Neural progenitor cell (in vitro differentiated cells): ENCODE measurements around the gene GOLM1. TPM values are rescaled to one million over a fixed set of nuclear protein-coding genes. Genes with fewer than 3 reads are reported as not detected.
A peak's percentile ranks its signal among the peaks of the same experiment; 100 is the strongest.

Source experiments
- DNase-seq: peaks from one replicate; pipeline ENCODE4 v3.0.0-alpha.2; 2016; ENCODE audit warnings: low spot score
- H2AFZ ChIP-seq: fragments of 200-600 bp; sonication (generic); replicated peaks from 2 replicates; pipeline ENCODE4 v1.6.1; 2016; ENCODE audit warnings: antibody characterized with exemption
- H3F3A ChIP-seq: fragments of 200-600 bp; sonication (generic); 2 replicates; pipeline ENCODE4 v1.6.1; 2016; ENCODE audit warnings: antibody characterized with exemption, low read depth
- H3K27ac ChIP-seq: fragments of 200-600 bp; sonication (generic); 2 replicates; pipeline ENCODE4 v1.5.1; 2016; ENCODE audit warnings: mild to moderate bottlenecking
- H3K27me3 ChIP-seq: fragments of 200-600 bp; sonication (generic); 2 replicates; pipeline ENCODE4 v1.6.1; 2016; ENCODE audit warnings: mild to moderate bottlenecking, moderate library complexity
- H3K36me3 ChIP-seq: fragments of 200-600 bp; sonication (generic); 2 replicates; pipeline ENCODE4 v1.5.1; 2016
- H3K4me1 ChIP-seq: fragments of 200-600 bp; sonication (generic); 2 replicates; pipeline ENCODE4 v1.6.1; 2016; ENCODE audit warnings: mixed run types
- H3K4me2 ChIP-seq: fragments of 200-600 bp; sonication (generic); 2 replicates; pipeline ENCODE4 v1.6.1; 2016
- H3K4me3 ChIP-seq: fragments of 200-600 bp; sonication (generic); 2 replicates; pipeline ENCODE4 v1.5.1; 2016
- H3K79me2 ChIP-seq: fragments of 200-600 bp; sonication (generic); 2 replicates; pipeline ENCODE4 v1.6.1; 2016; ENCODE audit warnings: low read depth
- H3K9ac ChIP-seq: fragments of 200-600 bp; sonication (generic); 2 replicates; pipeline ENCODE4 v1.6.1; 2016
- H3K9me3 ChIP-seq: fragments of 200-600 bp; sonication (generic); 2 replicates; pipeline ENCODE4 v1.5.1; 2016; ENCODE audit warnings: low read depth
- H4K20me1 ChIP-seq: fragments of 200-600 bp; sonication (generic); 2 replicates; pipeline ENCODE4 v1.6.1; 2016; ENCODE audit warnings: low read depth
- H3K27ac Mint-ChIP-seq: 3 replicates; pipeline ENCODE4 v1.8.0; 2021; ENCODE audit warnings: mixed read lengths
- H3K27me3 Mint-ChIP-seq: 2 replicates; pipeline ENCODE4 v1.8.0; 2022; ENCODE audit warnings: low read depth, mild to moderate bottlenecking, inconsistent platforms, moderate library complexity, mixed read lengths; ENCODE audit not compliant: insufficient read depth
- H3K36me3 Mint-ChIP-seq: 3 replicates; pipeline ENCODE4 v1.8.0; 2021; ENCODE audit warnings: mixed read lengths
- H3K4me1 Mint-ChIP-seq: 3 replicates; pipeline ENCODE4 v1.8.0; 2021; ENCODE audit warnings: mixed read lengths
- H3K4me3 Mint-ChIP-seq: 3 replicates; pipeline ENCODE4 v1.8.0; 2021; ENCODE audit warnings: mild to moderate bottlenecking, moderate library complexity, mixed read lengths
- H3K9me3 Mint-ChIP-seq: 3 replicates; pipeline ENCODE4 v1.8.0; 2020; ENCODE audit warnings: mixed read lengths
- CTCF ChIP-seq: fragments of 200-600 bp; sonication (generic); IDR thresholded peaks from 2 replicates; pipeline ENCODE4 v1.5.1; 2017; ENCODE audit warnings: antibody characterized with exemption, mild to moderate bottlenecking
- EZH2 ChIP-seq: fragments of 200-600 bp; sonication (generic); IDR thresholded peaks from 2 replicates; pipeline ENCODE4 v1.6.1; 2017; ENCODE audit warnings: antibody characterized with exemption, mild to moderate bottlenecking, moderate library complexity
- EZH2phosphoT487 ChIP-seq: fragments of 200-600 bp; sonication (generic); IDR thresholded peaks from 2 replicates; pipeline ENCODE4 v1.6.1; 2017; ENCODE audit warnings: antibody characterized with exemption
- total RNA-seq: library from RNA; depleted of rRNA; stranded (reverse); fragments of >200 nt; gene quantifications from 2 replicates; pipeline ENCODE4 v1.2.3, GENCODE V29; 2015; ENCODE audit warnings: low replicate concordance

Gene GOLM1
- total RNA-seq, 1 donor from 2014 or later = 83.5 TPM

GRCh38 chr9:86102626-86103025 is 3.3 kb upstream of the GOLM1 start:
- Histone ChIP-seq H4K20me1 (peaks cover 6% of the 10 kb centered on the region), H3K9ac (no peak overlapping the region), H3K9me3 (no peaks in the 10 kb centered on the region), H3K36me3 (no peaks in the 10 kb centered on the region), H3K79me2 (peaks cover 16% of the 10 kb centered on the region), H3K4me2 (no peak overlapping the region), H3K27me3 (peaks cover 19% of the 10 kb centered on the region), H3K4me3 (no peak overlapping the region), H3F3A (peaks cover 9% of the 10 kb centered on the region), H2AFZ (no peak overlapping the region), H3K4me1 (peaks cover 8% of the 10 kb centered on the region), H3K27ac (no peak overlapping the region)
- peaks cover 14% of the 10 kb centered on the region for H3K4me1 Mint-ChIP-seq
- TF ChIP-seq EZH2phosphoT487 = no peak
- no peak for TF ChIP-seq EZH2
- H3K36me3 Mint-ChIP-seq = no peaks in the 10 kb centered on the region
- H3K4me3 Mint-ChIP-seq = no peak overlapping the region
- DNase-seq = no peak
- H3K27ac Mint-ChIP-seq = no peak overlapping the region
- peaks cover 2% of the 10 kb centered on the region for H3K27me3 Mint-ChIP-seq
- no peaks in the 10 kb centered on the region for H3K9me3 Mint-ChIP-seq

DNA sequence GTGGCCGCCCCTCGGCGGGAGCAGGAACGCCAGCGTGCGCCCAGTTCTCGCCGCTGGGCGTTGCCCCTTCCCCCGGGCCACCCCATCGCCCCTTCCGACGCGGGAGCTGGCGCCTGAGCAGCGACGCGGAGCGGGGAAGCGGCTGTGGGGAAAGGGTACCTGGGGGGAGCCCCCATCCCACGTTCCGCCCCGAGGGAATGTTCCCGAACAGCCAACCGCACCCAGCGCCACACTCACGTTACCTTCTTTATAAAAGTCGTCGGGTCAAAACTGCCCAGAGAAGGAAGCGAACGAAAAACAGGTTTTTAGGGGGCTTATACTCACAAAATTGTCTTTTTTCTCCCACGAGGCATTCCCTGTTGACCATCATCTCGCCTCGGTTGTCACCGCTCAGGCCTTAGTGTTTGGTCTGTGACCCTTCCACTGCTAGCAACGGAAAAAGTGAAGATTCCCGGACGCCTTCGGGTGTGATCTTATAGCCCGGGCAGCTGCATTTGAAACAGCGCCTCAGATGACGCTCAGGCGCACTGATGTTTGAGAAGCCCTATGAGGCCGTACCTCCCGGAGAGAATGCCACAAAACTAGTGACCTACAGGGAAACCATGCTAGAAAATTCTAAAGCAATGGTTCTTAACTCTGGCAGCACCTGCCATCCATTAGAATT is 475 bp upstream of the GOLM1 start:
- H3K9me3 ChIP-seq = no peaks in the 10 kb centered on the region
- peaks cover 7% of the 10 kb centered on the region for H3K36me3 Mint-ChIP-seq
- peaks cover 14% of the 10 kb centered on the region for H3K4me1 ChIP-seq
- peaks cover 19% of the 10 kb centered on the region for H3K27me3 ChIP-seq
- peak overlapping the region; percentile 87 for H3K4me3 ChIP-seq
- no peaks in the 10 kb centered on the region for H3K36me3 ChIP-seq
- H3F3A ChIP-seq = peaks cover 9% of the 10 kb centered on the region
- H3K27ac Mint-ChIP-seq = peak overlapping the region; percentile 87
- H3K4me1 Mint-ChIP-seq = peaks cover 32% of the 10 kb centered on the region
- peaks cover 2% of the 10 kb centered on the region for H3K27me3 Mint-ChIP-seq
- peak overlapping the region; percentile 95 for H2AFZ ChIP-seq
- H4K20me1 ChIP-seq = peaks cover 25% of the 10 kb centered on the region
- H3K79me2 ChIP-seq = peaks cover 43% of the 10 kb centered on the region
- no peak overlapping the region for H3K27ac ChIP-seq
- TF ChIP-seq CTCF (no peak), EZH2 (no peak), EZH2phosphoT487 (no peak)
- peak overlapping the region; percentile 91 for H3K4me3 Mint-ChIP-seq
- H3K9me3 Mint-ChIP-seq = peaks cover 5% of the 10 kb centered on the region
- no peak overlapping the region for H3K9ac ChIP-seq
- peak; percentile 56 for DNase-seq
- H3K4me2 ChIP-seq = peak overlapping the region; percentile 84

DNA sequence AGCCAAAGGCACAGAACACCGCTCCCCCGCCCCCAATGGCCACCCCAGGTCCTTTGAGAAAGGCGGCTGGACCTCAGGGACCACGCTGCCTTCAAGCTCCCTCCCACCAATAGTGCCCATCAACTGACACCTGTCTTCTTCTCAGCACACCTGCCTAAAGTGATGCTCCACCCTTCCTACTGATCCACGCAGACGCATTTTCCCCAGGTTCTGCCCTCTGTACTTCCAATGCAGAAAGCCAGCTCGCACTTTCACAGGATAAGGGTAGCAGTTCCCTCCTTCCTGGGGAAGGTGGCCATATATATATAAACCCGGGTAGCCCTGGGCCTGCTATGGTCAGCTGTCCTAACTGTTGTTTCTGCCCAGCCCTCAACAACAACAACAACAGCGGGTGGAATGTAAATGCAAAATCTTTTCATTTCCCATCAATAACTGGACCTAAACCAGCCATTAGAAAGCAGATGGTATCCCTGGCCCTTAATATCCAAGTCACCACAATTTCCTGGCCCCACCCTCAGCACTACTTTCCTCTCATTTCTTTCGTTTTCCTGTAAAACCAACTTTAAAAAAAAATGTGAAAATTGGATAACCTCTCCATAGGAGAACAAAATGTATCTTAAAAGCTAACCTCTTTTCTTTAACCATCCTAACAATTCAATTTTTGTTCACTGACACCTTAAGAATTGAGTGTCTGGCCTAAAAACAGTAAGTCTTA is 1.7 kb downstream of the GOLM1 start:
- Histone ChIP-seq H3K9ac (peak overlapping the region; percentile 64), H2AFZ (no peak overlapping the region), H3K4me3 (peak overlapping the region; percentile 87), H3F3A (peaks cover 9% of the 10 kb centered on the region), H3K36me3 (no peaks in the 10 kb centered on the region), H3K4me2 (peak overlapping the region; percentile 91), H3K9me3 (no peaks in the 10 kb centered on the region), H3K27me3 (peaks cover 19% of the 10 kb centered on the region), H3K27ac (no peak overlapping the region), H3K79me2 (peaks cover 65% of the 10 kb centered on the region), H3K4me1 (peaks cover 14% of the 10 kb centered on the region), H4K20me1 (peaks cover 25% of the 10 kb centered on the region)
- peaks cover 12% of the 10 kb centered on the region for H3K9me3 Mint-ChIP-seq
- peaks cover 2% of the 10 kb centered on the region for H3K27me3 Mint-ChIP-seq
- H3K27ac Mint-ChIP-seq = no peak overlapping the region
- peaks cover 35% of the 10 kb centered on the region for H3K4me1 Mint-ChIP-seq
- H3K36me3 Mint-ChIP-seq = peaks cover 16% of the 10 kb centered on the region
- peak overlapping the region; percentile 80 for H3K4me3 Mint-ChIP-seq
- no peak for TF ChIP-seq EZH2phosphoT487
- DNase-seq = no peak

DNA sequence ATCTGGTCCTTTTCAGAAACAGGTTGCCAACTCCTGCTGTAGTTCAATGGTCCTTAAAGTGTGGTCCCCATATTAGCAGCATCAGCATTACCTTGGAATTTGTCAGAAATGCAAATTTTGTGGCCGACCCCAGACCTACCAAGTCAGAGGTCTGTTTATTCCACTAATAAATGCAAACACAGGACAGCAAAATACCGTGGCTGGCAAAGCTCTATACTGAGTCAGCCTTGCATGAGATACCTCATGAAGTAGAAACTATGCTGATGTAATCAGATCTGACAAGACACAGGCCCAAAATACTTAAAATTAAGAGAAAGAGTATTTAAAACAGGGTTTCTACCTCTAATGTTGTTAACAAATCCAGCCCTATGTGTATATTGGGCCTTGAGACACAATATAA is 3.0 kb downstream of the GOLM1 start:
- H3K27ac Mint-ChIP-seq = no peak overlapping the region

More for the DNA sequence above, 3.0 kb downstream of the GOLM1 start:
- no peak for DNase-seq
- Histone ChIP-seq H3K4me3 (no peak overlapping the region), H3K36me3 (no peaks in the 10 kb centered on the region), H3K27me3 (peaks cover 17% of the 10 kb centered on the region), H3K9ac (no peak overlapping the region), H3K4me2 (no peak overlapping the region), H4K20me1 (peaks cover 25% of the 10 kb centered on the region), H3K9me3 (no peaks in the 10 kb centered on the region), H3F3A (peaks cover 9% of the 10 kb centered on the region), H3K27ac (no peak overlapping the region), H3K4me1 (peaks cover 14% of the 10 kb centered on the region), H2AFZ (no peak overlapping the region), H3K79me2 (peaks cover 78% of the 10 kb centered on the region)
- Mint-ChIP-seq H3K4me1 (peaks cover 35% of the 10 kb centered on the region), H3K36me3 (peaks cover 25% of the 10 kb centered on the region), H3K9me3 (peaks cover 18% of the 10 kb centered on the region), H3K4me3 (peak overlapping the region; percentile 11), H3K27me3 (peaks cover 5% of the 10 kb centered on the region)
- TF ChIP-seq EZH2phosphoT487 (no peak), CTCF (no peak), EZH2 (no peak)
